GM12801 (cell line): Measurements from ENCODE around the gene ZBTB22.

Experiments
- CTCF ChIP-seq: IDR thresholded peaks from one replicate; pipeline ENCODE4 v1.5.1; 2011; ENCODE audit warnings: control low read depth; ENCODE audit not compliant: insufficient read length; ENCODE audit errors: extremely low read depth

Gene ZBTB22

DNA sequence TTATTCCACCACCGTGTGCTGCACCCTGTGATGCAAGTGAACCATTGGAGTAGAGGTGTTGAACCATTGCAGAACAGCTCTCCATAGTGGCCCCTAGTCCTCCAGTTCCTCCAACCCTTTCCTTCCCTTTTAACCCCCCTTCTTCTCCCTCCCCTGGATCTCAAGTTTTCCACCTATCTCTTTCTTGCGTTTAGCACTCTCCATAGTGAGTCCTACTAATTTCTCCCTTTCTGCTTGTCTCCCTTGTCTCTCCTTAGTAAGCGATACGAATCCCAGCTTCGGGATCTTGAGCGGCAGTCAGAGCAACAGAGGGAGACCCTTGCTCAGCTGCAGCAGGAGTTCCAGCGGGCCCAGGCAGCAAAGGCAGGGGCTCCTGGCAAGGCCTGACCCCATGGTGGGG, 27.1 kb downstream of the ZBTB22 start:
- TF ChIP-seq CTCF: no peak

DNA sequence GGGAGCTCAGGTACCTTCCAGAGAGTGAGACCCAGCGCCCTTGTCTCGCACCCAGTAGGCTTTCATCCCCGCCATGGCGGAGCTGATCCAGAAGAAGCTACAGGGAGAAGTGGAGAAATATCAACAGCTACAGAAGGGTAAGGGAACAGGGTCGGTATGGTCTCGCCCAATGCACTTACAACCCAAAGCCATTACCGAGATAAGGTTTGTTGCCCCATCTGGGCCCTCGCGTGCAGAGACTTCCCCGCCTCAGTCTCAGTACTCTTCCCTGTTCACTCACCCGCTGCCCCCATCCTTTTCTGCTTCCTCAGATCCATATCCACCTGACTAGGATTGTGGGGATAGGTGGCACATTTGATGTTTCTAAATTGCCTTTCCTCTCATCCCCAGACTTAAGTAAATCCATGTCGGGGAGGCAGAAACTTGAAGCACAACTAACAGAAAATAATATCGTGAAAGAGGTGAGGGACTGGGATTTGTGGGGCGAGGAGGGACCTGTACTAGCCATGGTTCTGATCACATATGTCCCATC, 27.7 kb downstream of the ZBTB22 start:
- TF ChIP-seq CTCF: no peak

GRCh38 chr6:33288921-33289783, 28.4 kb downstream of the ZBTB22 start, which contains the start of the genes PFDN6 and WDR46:
Gene PFDN6 (plus strand): TSS chr6:33289601. CDS start chr6:33289857, 256 bp downstream.
Gene WDR46 (minus strand): TSS chr6:33289239. CDS start chr6:33289170, 69 bp downstream.
- TF ChIP-seq CTCF: no peak

GRCh38 chr6:33288141-33288920, 29.2 kb downstream of the ZBTB22 start:
- TF ChIP-seq CTCF: no peak

DNA sequence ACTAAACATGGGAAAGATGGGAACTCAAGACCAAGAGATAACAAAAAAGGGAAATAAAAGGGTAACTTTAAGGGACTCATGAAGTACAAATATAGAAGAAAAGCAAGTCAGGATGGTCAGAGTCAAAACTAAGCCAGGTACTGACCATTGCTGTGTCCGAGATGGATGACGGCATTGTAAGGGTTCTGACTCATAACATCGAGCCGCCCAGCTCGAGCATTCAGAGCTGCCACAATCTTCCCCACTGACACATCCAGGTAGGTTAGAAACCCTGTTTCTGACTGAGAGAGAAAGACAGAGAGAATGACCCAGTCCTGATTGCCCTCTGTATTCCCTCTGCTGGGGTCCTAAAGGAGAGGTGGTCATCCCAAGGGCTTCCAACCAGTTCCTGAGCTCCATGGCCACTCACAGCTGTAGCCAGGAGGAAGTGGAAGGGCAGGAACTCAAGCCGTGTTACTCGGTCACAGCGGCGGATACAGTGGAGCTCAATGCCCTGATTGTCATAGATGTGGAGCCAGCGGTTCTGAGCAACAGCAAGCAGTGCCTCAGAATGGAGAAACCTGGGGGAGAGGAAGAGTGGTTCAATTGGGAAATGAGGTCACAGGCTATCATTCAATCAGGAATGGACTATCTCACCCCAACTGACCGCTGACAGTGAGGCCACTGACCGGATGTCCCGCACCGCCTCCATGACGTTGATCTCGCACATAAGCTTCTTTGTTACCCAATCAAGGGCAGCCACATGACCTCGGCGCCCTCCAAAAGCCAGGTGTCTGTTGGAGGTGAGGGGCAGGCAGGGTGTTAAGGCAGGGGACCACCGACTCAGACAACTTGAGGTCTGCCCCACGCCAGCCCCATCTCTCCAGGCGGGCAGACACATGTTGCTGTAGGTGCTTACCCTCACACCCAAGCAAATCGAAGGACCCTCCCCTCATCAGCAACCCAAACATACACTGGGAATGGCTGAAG, 30.3 kb downstream of the ZBTB22 start:
- no peak for TF ChIP-seq CTCF

DNA sequence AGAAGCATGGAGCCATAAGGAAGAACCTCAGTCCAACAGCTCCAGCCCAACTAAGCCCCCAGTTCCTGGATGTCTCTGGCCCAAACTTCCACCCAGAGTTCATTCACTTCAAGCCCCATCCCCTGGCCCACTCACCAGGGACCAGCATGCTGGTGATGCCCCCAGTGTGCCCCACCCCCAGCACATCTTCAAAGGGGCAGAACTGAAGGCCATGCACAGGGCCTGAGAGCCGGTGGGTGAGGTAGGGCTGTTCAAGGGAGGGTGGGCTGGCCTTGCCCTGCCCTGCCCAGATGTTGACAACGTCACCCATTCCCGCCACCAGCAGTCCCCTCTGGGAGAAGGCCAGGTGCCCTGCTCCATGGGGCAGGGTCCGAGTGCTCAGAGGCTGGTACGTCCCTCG, 37.0 kb downstream of the ZBTB22 start:
- TF ChIP-seq CTCF: no peak
